ENCODE data around the gene SINHCAF.

Gene SINHCAF

DNA sequence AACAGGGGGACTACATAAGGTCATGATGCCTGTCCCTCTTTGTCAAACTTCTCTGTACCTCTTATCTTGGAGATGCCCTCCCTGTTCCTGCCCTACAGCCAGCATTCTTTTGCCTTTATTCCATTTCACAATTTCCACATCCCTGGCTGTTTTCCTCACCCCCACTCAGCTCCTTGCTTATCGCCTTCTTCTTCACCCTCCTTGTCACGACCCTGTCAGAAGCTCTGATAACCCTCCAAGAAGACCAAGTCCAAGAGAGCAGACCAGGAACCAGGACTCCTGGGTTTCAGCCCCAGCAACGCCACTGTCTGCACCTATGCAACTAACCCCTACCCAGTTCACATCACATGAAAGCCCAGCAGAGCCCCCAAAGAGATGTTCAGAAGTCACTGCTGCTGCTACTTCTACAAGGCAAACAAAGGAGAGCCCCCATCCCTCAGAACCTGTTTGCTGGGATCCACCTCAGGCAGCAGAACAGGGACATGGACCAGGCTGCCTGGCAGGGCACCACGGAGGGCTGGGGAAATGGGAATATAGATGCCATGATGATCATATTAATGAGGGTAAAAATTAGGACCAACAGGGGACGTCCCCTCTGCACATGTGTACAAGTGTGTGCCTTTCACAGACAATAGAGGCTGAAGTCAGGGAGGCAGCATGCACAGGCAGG is 92.8 kb downstream of the SINHCAF start:
- no peak for ATAC-seq
- no peak for DNase-seq

DNA sequence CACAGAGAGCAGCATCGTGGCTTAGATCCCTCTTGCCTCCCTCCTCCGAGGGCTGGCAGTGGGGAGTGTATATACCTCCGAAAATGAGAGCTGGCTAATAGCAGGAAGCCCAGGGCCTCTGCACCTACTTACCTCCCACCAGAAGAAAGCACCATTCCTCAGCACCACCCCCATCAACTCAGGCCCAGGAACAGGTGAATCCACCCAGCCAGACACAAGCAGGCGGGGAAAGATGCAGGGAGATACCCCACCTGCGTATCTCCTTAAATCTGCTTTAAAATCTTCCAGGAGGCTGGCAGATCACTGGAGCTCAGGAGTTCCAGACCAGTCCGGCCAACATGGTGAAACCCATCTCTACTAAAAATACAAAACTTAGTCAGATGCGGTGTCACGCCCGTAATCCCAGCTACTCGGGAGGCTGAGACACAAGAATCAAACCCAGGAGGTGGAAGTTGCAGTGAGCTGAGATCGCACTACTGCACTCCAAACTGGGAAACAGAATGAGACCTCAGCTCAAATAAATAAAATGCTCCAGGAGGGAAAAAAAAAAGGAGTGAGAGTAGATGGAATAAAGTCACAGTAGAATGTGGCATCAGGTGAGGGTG is 93.5 kb downstream of the SINHCAF start:
- no peak for ATAC-seq
- no peak for DNase-seq

DNA sequence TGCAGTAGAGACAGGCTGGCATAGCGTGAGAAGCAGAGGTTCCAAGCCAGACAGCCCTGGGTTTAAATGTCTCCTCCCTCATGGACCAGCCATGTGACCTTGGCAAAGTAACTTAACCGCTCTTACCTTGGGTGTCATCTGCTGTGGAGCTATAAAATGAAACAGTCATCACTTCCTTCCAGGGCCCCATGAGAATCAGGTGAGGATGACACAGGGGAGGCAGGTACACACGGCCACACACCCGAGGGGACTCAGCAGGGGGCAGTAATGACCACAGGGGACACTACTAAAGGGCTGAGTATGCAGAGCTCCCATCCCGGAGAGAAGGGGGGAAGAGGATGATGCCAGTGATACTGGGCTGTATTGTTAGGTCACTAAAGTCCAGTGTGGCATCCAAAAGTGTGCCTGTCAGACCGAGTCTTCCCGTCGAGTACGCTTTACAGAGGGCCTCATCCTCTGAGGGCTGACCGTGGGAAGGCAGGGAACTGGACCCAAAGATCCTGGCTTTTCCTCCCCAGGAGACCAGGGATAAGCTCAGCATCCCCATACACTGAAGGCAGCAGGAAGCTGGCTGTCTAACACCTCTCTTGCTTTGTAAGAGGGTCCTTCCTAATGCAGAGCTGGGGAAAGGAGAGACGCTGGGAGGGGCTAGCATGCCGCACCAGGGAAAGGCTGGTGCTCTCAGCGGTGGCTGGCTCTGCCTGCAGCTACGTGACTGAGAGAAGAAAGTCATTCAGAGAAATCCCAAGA is 94.2 kb downstream of the SINHCAF start:
- ATAC-seq (no peak), DNase-seq (no peak)
